ENCODE measurements around the gene ELOVL7.
"Not testable (repeated sequence)": the region's sequence is repeated elsewhere in the genome, so short reads cannot be mapped to it uniquely, and the experiment has no call there.

Gene ELOVL7

GRCh38 chr5:60797482-60798153, 46.5 kb downstream of the ELOVL7 start:
- DNase-seq (ENCODE audit: insufficient read length, low spot score), result no peak
- FAIRE-seq, result no peak

DNA sequence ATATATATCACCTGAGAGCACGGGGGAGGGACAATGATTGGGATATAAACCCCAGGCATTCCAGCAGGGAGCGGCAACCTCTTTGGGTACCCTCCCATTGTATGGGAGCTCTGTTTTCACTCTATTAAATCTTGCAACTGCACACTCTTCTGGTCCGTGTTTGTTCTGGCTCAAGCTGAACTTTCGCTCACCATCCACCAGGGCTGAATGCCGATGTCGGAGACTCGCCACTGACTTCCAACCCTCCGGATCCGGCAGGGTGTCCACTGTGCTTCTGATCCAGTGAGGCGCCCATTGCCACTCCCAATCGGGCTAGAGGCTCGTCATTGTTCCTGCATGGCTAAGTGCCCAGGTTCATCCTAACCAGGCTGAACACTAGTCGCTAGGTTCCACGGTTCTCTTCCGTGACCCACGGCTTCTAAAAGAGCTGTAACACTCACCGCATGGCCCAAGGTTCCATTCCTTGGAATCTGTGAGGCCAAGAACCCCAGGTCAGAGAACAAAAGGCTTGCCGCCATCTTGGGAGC, 48.6 kb downstream of the ELOVL7 start:
- DNase-seq (ENCODE audit: insufficient read length, low spot score); FAIRE-seq: not testable (repeated sequence)

- FAIRE-seq, result no peak
- DNase-seq (ENCODE audit: insufficient read length, low spot score), result no peak
Observed at GRCh38 chr5:60794691-60795090, 49.4 kb downstream of the ELOVL7 start.

DNA sequence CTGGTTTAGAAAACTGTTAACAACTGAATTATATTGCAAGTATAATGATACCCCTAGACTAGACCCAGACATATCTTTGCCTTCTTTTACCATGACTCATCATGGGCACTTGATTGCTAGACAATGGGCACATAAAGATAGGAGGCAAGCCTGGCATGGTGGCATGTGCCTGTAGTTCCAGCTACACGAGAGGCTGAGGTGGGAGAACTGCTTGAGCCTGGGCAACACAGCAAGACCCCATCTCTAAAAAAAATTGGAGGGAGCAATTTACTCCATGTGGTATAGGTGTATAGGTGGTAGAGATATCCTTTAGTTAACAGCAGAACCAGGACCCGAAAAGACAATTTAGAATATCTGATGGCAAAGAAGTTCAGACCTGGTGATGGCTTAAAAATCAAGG, 51.6 kb downstream of the ELOVL7 start:
- FAIRE-seq (no peak), DNase-seq (ENCODE audit: insufficient read length, low spot score) (no peak)

DNA sequence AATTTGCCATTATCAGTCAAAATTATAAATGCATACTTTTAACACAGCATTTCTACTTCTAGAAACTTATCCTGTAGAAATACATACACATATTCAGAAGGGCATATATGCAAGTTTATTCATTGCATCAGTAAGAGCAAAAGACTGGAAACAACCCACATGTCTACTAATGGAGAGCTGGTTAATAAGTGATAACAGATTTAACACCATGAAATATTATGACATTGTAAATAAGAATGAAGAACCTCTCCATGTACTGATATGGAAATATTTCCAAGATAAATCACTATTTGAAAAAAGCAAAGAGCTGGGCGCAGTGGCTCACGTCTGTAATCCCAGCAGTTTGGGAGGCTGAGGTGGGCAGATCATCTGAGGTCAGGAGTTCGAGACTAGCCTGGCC, 54.5 kb downstream of the ELOVL7 start:
- no peak for DNase-seq (ENCODE audit: insufficient read length, low spot score)
- no peak for FAIRE-seq

DNA sequence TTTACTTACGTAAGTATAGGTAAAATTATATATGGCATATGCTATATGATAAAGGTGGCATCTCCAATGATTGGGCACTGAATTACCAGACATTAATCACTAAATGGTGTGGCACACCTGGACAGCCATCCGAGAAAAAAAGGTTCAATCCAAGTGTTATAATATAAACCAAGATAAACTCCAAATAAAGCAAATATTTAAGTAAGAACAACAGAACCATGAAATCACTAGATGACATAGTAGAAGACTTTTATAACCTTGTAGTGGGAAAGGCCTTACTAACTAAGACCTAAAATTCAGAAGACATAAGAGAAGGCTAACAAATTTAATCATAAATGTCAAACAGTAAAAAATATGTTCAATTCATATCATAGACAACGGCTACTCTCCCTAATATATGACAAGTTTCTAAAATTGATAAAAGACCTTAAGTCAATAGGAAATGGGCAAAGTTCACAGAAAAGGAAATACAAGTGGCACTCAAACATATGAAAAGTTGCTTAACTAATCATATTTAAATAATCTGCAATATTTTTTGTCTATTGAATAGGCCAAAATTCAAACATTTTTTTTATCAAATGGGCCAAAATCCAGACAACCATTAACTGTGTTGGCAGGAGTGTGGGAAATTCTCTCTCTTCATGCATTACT, 55.1 kb downstream of the ELOVL7 start:
- no peak for FAIRE-seq
- DNase-seq (ENCODE audit: insufficient read length, low spot score), result no peak

DNA sequence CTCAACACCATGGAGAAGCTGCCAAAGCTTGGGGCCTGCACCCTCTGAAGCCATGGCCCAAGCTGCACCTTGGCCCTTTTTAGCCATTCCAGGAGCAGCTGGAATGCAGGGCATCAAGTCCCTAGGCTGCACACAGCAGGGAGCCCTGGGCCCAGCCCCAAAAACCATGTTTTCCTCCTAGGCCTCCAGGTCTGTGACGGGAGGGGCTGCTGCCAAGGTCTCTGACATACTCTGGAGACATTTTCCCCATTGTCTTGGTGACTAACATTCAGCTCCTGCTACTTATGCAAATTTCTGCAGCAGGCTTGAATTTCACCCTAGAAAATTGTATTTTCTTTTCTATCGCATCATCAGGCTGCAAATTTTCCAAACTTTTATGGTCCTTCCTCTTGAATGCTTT, 64.6 kb downstream of the ELOVL7 start:
- no peak for FAIRE-seq
- DNase-seq (ENCODE audit: insufficient read length, low spot score), result no peak

DNA sequence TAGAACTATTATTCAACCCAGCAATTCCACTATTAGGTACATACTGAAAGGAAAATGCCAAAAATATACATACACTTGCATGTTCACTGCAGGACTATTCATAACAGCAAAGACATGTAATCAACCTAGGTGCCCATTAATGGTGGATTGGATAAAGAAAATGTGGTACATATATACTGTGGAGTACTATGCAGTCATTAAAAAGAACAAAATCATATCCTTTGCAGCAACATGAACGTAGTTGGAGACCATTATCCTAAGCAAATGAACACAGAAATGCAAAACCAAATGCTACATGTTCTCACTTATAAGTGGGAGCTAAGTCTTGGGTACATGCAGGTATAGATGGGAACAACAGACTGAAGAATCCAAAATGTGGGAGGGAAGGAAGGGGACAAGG, 67.7 kb downstream of the ELOVL7 start:
- DNase-seq (ENCODE audit: insufficient read length, low spot score), result no peak
- FAIRE-seq, result no peak

DNA sequence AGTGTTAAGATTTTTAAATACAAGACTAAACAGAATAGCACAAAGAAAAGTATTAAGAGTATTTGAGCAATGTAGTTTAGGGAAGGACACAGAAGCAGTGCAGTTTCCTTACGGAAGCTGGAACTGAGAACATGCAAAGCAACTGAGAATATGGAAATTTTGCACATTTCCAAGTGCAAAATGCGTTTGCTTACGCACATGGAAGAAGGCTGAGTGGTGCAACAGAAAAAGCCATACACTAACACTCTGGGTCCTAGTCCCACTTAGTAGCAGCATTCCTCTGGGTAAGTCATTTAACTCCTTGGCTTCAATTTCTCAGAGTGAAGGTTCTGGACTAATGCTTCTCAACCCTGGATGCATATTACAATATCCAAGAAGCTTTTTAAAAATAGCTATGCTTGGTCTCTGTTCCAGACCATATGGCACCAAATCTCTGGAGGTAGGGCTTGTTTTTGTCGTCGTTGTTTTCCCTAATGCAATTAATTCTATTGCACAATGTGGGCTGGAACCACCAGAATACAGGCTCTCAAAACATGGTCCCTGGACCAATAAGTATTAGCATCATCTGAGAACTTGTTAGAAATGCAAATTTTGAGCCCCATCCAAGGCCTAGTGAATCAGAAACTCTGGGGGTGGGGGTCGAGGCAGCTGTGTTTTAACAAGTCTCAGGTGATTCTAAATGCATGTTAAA, 78.9 kb downstream of the ELOVL7 start:
- no peak for FAIRE-seq
- DNase-seq (ENCODE audit: insufficient read length, low spot score), result no peak

DNA sequence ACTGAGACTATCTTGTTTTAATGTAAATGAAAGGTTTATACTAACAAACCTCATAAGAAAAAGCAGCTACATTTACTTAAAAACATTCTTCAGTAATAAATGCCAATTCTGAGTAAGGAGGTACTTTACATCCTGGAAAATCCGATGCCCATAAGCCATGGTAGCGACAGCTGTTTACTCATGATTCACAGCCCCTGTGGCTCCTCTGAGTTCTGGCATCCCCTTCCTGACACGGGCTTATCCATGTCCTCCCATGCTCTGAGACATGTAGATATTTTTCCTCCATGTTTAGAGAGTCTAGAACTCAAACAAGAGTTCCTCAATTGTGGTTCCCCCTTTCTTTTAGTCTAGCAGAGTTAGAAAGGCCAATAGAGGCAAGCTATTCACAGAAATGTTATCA, 81.0 kb downstream of the ELOVL7 start:
- DNase-seq (ENCODE audit: insufficient read length, low spot score) (no peak), FAIRE-seq (no peak)

- FAIRE-seq, result no peak
- DNase-seq (ENCODE audit: insufficient read length, low spot score), result no peak
Observed at GRCh38 chr5:60754495-60754894, 89.6 kb downstream of the ELOVL7 start.

DNA sequence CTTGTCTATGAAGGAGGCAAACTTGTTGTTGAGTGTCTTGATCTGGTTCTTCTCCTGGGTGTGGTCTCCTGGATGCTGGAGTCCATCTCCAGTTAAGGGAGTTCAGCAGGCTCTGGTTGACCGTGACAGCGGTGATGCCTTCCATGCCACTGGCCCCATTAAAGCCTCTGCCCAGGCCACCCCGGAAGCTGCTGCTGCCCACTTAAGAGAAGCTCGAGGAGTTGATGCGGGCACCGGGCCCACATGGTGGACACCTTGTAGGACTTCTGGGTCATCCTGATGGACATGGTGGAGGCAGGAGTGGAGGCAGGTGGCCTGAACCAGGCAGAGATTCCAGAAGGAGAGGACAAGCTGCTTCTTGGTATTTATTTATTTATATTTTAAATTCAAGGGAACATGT, 99.4 kb downstream of the ELOVL7 start:
- FAIRE-seq, result no peak
- DNase-seq (ENCODE audit: insufficient read length, low spot score), result no peak

DNA sequence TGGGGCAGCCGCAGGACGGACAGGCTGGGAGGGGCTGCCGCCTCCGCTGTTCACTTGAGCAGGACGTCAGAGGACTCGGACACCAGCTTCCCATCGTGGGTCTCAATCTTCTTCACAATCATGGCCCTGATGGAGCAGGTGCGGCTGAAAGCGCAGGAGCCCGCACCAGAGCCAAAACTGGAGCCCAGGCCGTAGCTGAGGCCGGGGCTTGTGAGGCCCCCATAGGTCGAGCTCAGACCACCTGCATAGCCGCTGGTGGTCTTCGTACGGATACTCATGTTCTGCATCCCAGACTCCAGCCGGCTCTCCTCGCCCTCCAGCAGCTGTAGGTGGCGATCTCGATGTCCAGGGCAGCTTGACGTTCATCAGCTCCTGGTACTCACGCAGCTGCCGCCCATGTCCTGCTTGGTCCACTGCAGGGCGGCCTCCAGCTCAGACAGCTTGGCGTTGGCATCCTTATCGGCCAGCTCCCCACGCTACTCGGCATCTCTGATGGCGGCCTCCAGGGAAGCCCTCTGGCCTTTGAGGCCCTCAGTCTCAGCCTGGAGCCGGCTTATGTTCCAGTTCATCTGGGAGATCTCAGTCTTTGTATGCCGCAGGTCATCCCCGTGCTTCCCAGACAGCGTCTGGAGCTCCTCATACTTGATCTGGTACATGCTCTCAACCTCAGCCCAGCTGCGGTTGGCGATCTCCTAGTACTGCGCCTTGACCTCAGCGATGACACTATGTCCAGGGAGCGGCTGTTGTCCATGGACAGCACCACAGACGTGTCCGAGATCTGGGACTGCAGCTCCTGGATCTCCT, 100.4 kb downstream of the ELOVL7 start:
- FAIRE-seq (no peak), DNase-seq (ENCODE audit: insufficient read length, low spot score) (no peak)

- FAIRE-seq (no peak), DNase-seq (ENCODE audit: insufficient read length, low spot score) (no peak)
Observed at GRCh38 chr5:60740322-60740721, 103.7 kb downstream of the ELOVL7 start.

DNA sequence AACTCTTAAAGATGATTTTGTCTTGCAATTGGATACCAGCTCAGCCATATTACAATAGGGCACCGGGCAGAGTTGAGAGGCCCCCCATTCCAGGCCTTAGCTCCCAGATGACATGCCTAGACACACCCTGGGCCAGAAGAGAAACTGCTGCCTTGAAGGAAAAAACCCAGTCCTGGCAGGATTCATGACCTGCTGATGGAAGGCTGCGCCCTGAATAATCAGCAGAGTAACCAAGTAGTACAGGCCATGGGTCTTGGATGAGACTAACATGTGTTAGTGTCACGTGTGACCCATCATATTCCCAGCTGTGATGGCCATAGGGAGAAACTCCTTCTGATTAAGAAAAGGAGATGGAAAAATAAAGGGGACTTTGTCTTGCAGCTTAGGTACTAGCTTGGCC, 105.1 kb downstream of the ELOVL7 start:
- FAIRE-seq (no peak), DNase-seq (ENCODE audit: insufficient read length, low spot score) (no peak)

DNA sequence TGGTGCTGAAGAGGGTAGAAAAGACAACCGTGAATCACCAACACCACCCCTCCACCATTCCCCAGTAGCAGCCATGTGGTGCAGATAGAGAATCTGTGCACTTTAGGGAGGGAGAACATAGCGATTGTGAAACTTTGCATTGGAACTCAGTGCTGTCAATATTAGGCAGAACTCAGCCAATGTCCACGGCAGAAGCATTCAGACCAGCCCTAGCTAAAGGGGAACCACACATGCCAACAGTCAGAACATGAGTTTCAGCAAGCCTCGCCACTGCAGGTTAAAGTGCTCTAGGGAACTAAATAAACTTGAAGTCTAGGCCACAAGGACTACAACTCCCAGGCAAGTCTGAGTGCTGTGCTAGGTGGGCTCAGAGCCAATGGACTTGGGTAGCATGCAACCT, 105.6 kb downstream of the ELOVL7 start:
- FAIRE-seq (peak; percentile 28), DNase-seq (ENCODE audit: insufficient read length, low spot score) (no peak)

- not testable (repeated sequence) for DNase-seq (ENCODE audit: insufficient read length, low spot score); FAIRE-seq
Observed at GRCh38 chr5:60730858-60731257, 113.2 kb downstream of the ELOVL7 start.

GRCh38 chr5:60727033-60727679, 116.9 kb downstream of the ELOVL7 start:
- DNase-seq (ENCODE audit: insufficient read length, low spot score), result no peak
- FAIRE-seq, result no peak

- FAIRE-seq (no peak), DNase-seq (ENCODE audit: insufficient read length, low spot score) (no peak)
Observed at GRCh38 chr5:60724126-60724525, 119.9 kb downstream of the ELOVL7 start.

DNA sequence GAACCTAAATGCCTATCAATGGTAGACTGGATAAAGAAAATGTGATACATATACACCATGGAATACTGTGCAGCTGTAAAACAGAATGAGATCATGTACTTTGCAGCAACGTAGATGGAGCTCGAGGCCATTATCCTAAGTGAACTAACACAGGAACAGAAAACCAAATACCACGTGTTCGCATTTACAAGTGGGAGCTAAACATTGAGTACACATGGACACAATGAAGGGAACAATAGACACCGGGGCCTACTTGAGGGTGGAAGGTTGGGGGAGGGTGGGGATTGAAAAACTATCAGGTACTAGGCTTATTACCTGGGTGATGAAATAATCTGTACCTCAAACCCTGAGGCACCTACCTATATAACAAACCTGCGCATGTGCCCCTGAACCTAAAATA, 121.7 kb downstream of the ELOVL7 start:
- DNase-seq (ENCODE audit: insufficient read length, low spot score), result no peak
- no peak for FAIRE-seq

DNA sequence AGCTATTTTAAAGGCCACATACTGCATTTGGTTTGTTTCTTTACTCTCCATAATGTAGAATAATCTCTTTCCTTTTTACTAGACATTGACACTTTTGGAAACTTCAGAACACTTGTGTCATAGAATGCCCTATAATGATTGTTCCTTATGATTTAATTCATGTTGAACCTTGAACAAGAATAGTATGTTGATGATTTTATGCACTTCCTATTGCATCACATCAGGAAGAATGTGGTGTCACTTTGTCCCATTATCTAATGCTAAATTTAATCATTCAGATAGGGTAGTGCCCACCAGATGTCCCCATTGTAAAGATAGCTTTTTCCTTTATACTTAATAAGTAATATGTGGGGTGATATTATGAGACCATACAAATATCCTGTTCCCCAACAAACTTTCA, 124.7 kb downstream of the ELOVL7 start:
- FAIRE-seq (no peak), DNase-seq (ENCODE audit: insufficient read length, low spot score) (no peak)
